Hepatocyte (in vitro differentiated cells): ENCODE data around the gene SPOUT1. TPM values are rescaled to one million over a fixed set of nuclear protein-coding genes. Genes with fewer than 3 reads are reported as not detected.
"Not testable (repeated sequence)": the region's sequence is repeated elsewhere in the genome, so short reads cannot be mapped to it uniquely, and the experiment has no call there.

Source experiments
- DNase-seq: peaks from one replicate; pipeline ENCODE4 v3.0.0-alpha.2; 2016; ENCODE audit warnings: low spot score
- H2AFZ ChIP-seq: fragments of 200-600 bp; sonication (generic); 2 replicates; pipeline ENCODE4 v1.6.0; 2016; ENCODE audit warnings: antibody characterized with exemption, mild to moderate bottlenecking
- H3K27ac ChIP-seq: fragments of 200-600 bp; sonication (generic); 2 replicates; pipeline ENCODE4 v1.5.1; 2016; ENCODE audit warnings: mild to moderate bottlenecking
- H3K27me3 ChIP-seq: fragments of 200-600 bp; sonication (generic); 2 replicates; pipeline ENCODE4 v1.6.1; 2016
- H3K36me3 ChIP-seq: fragments of 200-600 bp; sonication (generic); replicated peaks from 2 replicates; pipeline ENCODE4 v1.5.1; 2016; ENCODE audit warnings: low read depth; ENCODE audit not compliant: insufficient read depth
- H3K4me1 ChIP-seq: fragments of 200-600 bp; sonication (generic); 2 replicates; pipeline ENCODE4 v1.5.1; 2016; ENCODE audit warnings: mild to moderate bottlenecking, moderate library complexity; ENCODE audit not compliant: insufficient read depth
- H3K4me2 ChIP-seq: fragments of 200-600 bp; sonication (generic); 2 replicates; pipeline ENCODE4 v1.6.0; 2016
- H3K4me3 ChIP-seq: fragments of 200-600 bp; sonication (generic); 2 replicates; pipeline ENCODE4 v1.5.1; 2016; ENCODE audit warnings: mild to moderate bottlenecking
- H3K79me2 ChIP-seq: fragments of 200-600 bp; sonication (generic); 2 replicates; pipeline ENCODE4 v1.6.0; 2017; ENCODE audit warnings: mild to moderate bottlenecking
- H3K9me2 ChIP-seq: fragments of 200-600 bp; sonication (generic); replicated peaks from 2 replicates; pipeline ENCODE4 v1.6.0; 2017; ENCODE audit warnings: mild to moderate bottlenecking; ENCODE audit not compliant: insufficient read depth
- H3K9me3 ChIP-seq: fragments of 200-600 bp; sonication (generic); 2 replicates; pipeline ENCODE4 v1.5.1; 2016; ENCODE audit warnings: low read depth, mild to moderate bottlenecking
- H4K20me1 ChIP-seq: fragments of 200-600 bp; sonication (generic); 2 replicates; pipeline ENCODE4 v1.6.0; 2016; ENCODE audit warnings: mild to moderate bottlenecking; ENCODE audit not compliant: insufficient read depth, poor library complexity, severe bottlenecking
- CTCF ChIP-seq: fragments of 200-600 bp; sonication (generic); IDR thresholded peaks from 2 replicates; pipeline ENCODE4 v1.5.1; 2016; ENCODE audit warnings: antibody characterized with exemption, mild to moderate bottlenecking; ENCODE audit not compliant: poor library complexity
- EZH2 ChIP-seq: fragments of 200-600 bp; sonication (generic); IDR thresholded peaks from 2 replicates; pipeline ENCODE4 v1.6.1; 2016; ENCODE audit warnings: antibody characterized with exemption, mild to moderate bottlenecking, borderline replicate concordance
- EZH2phosphoT487 ChIP-seq: fragments of 200-600 bp; sonication (generic); IDR thresholded peaks from one replicate; pipeline ENCODE4 v1.6.1; 2018; ENCODE audit warnings: antibody characterized with exemption, mild to moderate bottlenecking, low read depth, moderate library complexity; ENCODE audit not compliant: unreplicated experiment, severe bottlenecking
- WGBS: methylation state at CpG from one replicate; pipeline ENCODE4 v1.1.6; 2016; ENCODE audit warnings: low lambda C conversion rate; ENCODE audit errors: missing lambda C conversion rate; 5-methylcytosine and 5-hydroxymethylcytosine counted together
- polyA plus RNA-seq: library from polyadenylated mRNA; unstranded; fragments of >200 nt; fragmentation: Nextera tagmentation; extraction: Ambion mirVana; gene quantifications from 2 replicates; pipeline ENCODE4 v1.2.1, GENCODE V29; 2016
- total RNA-seq: library from RNA; depleted of rRNA; stranded (reverse); fragments of >200 nt; gene quantifications from 2 replicates; pipeline ENCODE4 v1.2.3, GENCODE V29; 2014

The SPOUT1 gene
- total RNA-seq (21.9 and 27.3 TPM in 2 replicates), polyA plus RNA-seq (38.5 and 59.6 TPM in 2 replicates)

- WGBS = 4% methylated on average over 48 of the region's 56 CpGs
- Histone ChIP-seq H3K4me2 (peak within 1 kb of the TSS; percentile 91), H3K4me1 (peaks cover 5% of the 10 kb centered on the region), H3K27ac (peak within 1 kb of the TSS; percentile 11), H3K4me3 (peak within 1 kb of the TSS; percentile 58), H4K20me1 (no peaks in the 10 kb centered on the region), H2AFZ (peak within 1 kb of the TSS; percentile 90), H3K9me3 (no peaks in the 10 kb centered on the region), H3K36me3 (no peaks in the 10 kb centered on the region), H3K9me2 (no peaks in the 10 kb centered on the region), H3K79me2 (peaks cover 12% of the 10 kb centered on the region), H3K27me3 (no peaks in the 10 kb centered on the region)
- peak; percentile 96 for DNase-seq
- TF ChIP-seq CTCF = no peak
- TF ChIP-seq EZH2phosphoT487 = no peak
- no peak for TF ChIP-seq EZH2
Measured at GRCh38 chr9:128829477-128830251, at the start of gene SPOUT1. TSS of gene SPOUT1 (minus strand) at chr9:128829794. CDS start at chr9:128829780, 14 bp downstream.

- H3K4me1 ChIP-seq = peaks cover 5% of the 10 kb centered on the region
- no peak overlapping the region for H2AFZ ChIP-seq
- H4K20me1 ChIP-seq = no peaks in the 10 kb centered on the region
- 89% methylated on average over 5 of the region's 5 CpGs for WGBS
- no peak overlapping the region for H3K27ac ChIP-seq
- H3K9me2 ChIP-seq = no peaks in the 10 kb centered on the region
- H3K9me3 ChIP-seq = no peaks in the 10 kb centered on the region
- H3K27me3 ChIP-seq = no peaks in the 10 kb centered on the region
- no peak overlapping the region for H3K4me2 ChIP-seq
- DNase-seq = no peak
- peaks cover 12% of the 10 kb centered on the region for H3K79me2 ChIP-seq
- H3K36me3 ChIP-seq = no peaks in the 10 kb centered on the region
- TF ChIP-seq EZH2 (no peak), EZH2phosphoT487 (no peak), CTCF (no peak)
- no peak overlapping the region for H3K4me3 ChIP-seq
Measured at GRCh38 chr9:128877852-128878251, 48.3 kb upstream of the SPOUT1 start.

- H3K27ac ChIP-seq, H3K79me2 ChIP-seq, H3K36me3 ChIP-seq, H3K9me2 ChIP-seq, H3K4me2 ChIP-seq, H3K27me3 ChIP-seq, H4K20me1 ChIP-seq, H3K4me3 ChIP-seq, H3K4me1 ChIP-seq, H3K9me3 ChIP-seq, DNase-seq, H2AFZ ChIP-seq: not testable (repeated sequence)
- WGBS = 91% methylated on average over 7 of the region's 7 CpGs
Measured at GRCh38 chr9:128870941-128871265, 41.3 kb upstream of the SPOUT1 start.

GRCh38 chr9:128870128-128870940 lies 40.7 kb upstream of the SPOUT1 start:
- Histone ChIP-seq H3K27ac (no peak overlapping the region), H3K4me3 (no peak overlapping the region), H3K36me3 (no peaks in the 10 kb centered on the region), H2AFZ (no peak overlapping the region), H3K9me2 (no peaks in the 10 kb centered on the region), H3K27me3 (no peaks in the 10 kb centered on the region), H3K4me2 (no peak overlapping the region), H4K20me1 (no peaks in the 10 kb centered on the region), H3K79me2 (no peaks in the 10 kb centered on the region), H3K9me3 (no peaks in the 10 kb centered on the region), H3K4me1 (no peaks in the 10 kb centered on the region)
- no peak for DNase-seq
- 92% methylated on average over 7 of the region's 7 CpGs for WGBS
- TF ChIP-seq CTCF = no peak
- TF ChIP-seq EZH2phosphoT487 = no peak
- TF ChIP-seq EZH2 = no peak
